Uterus (tissue), 4 donors: Measurements from ENCODE around the gene KIAA1217. TPM values are rescaled to one million over a fixed set of nuclear protein-coding genes. Genes with fewer than 3 reads are reported as not detected.

Experiments
- DNase-seq, 2 donors: peaks; one replicate each; pipeline ENCODE4 v3.0.0-alpha.2; 2019 to 2020
- H3K27ac ChIP-seq, 2 donors: fragments of 200-600 bp; sonication (generic); 1 replicate in 1 of 2; 2 replicates in 1 of 2; pipeline ENCODE4 v1.5.1; 2016 to 2018
- H3K27me3 ChIP-seq, 2 donors: fragments of 200-600 bp; sonication (generic); one replicate each; pipeline ENCODE4 v1.5.1; 2018 to 2019; ENCODE audit warnings: control low read depth in 1 of 2
- H3K36me3 ChIP-seq, 2 donors: fragments of 200-600 bp; sonication (generic); one replicate each; pipeline ENCODE4 v1.5.1; 2019; ENCODE audit warnings: control low read depth in 1 of 2
- H3K4me1 ChIP-seq, 2 donors: fragments of 200-600 bp; sonication (generic); one replicate each; pipeline ENCODE4 v1.5.1; 2018 to 2019; ENCODE audit warnings: control low read depth in 1 of 2
- H3K4me3 ChIP-seq, 2 donors: fragments of 200-600 bp; sonication (generic); 1 replicate in 1 of 2; 2 replicates in 1 of 2; pipeline ENCODE4 v1.5.1; 2018 to 2019; ENCODE audit warnings: mild to moderate bottlenecking in 1 of 2
- H3K9me3 ChIP-seq, 2 donors: fragments of 200-600 bp; sonication (generic); one replicate each; pipeline ENCODE4 v1.5.1; 2019; ENCODE audit warnings: control low read depth in 1 of 2
- CTCF ChIP-seq, 4 experiments: fragments of 200-600 bp in 2 of 4; fragments of 450-650 bp in 2 of 4; sonication (generic) in 2 of 4; IDR thresholded peaks; one replicate each; pipeline ENCODE4 v1.5.1; 2016 to 2019; ENCODE audit warnings: antibody characterized with exemption in 4 of 4, mild to moderate bottlenecking in 2 of 4, moderate library complexity in 1 of 4
- POLR2A ChIP-seq, 2 donors: fragments of 450-650 bp; IDR thresholded peaks; one replicate each; pipeline ENCODE4 v1.6.1; 2016; ENCODE audit warnings: antibody characterized with exemption in 2 of 2, mild to moderate bottlenecking in 1 of 2, moderate library complexity in 1 of 2
- intact Hi-C: fragments of 100-400 bp; cut with DNase I; formaldehyde crosslinking; loops from one replicate; pipeline ENCODE4 v1.15.1; 2023; ENCODE audit warnings: low total_unique reads
- total RNA-seq, 4 donors: library from RNA; depleted of rRNA in 3 of 4; stranded (reverse); fragments of >200 nt in 3 of 4; gene quantifications; one replicate each; pipeline versions ENCODE4 v1.1.0 to v1.2.4, GENCODE V29; 2014 to 2023
- donor health status: DM: yes; HTN: yes; CAD: no.

The KIAA1217 gene
- total RNA-seq, 4 donors from 2014 or later, result 3.5 to 38.2 (median 11.6) TPM

GRCh38 chr10:24406809-24407483 is 198.0 kb downstream of the KIAA1217 start:
- Histone ChIP-seq H3K27me3 (no peaks in the 10 kb centered on the region), H3K9me3 (no peaks in the 10 kb centered on the region), H3K36me3 (no peaks in the 10 kb centered on the region), H3K27ac (no peak overlapping the region), H3K4me3 (no peak overlapping the region), H3K4me1 (no peaks in the 10 kb centered on the region)
- intact Hi-C loops, result no loop called here
- TF ChIP-seq CTCF (IDR thresholded peaks at IDR 0.05), result no peak
- TF ChIP-seq POLR2A (IDR thresholded peaks at IDR 0.05), result no peak
- no peak for DNase-seq

GRCh38 chr10:24407928-24408327 is 199.0 kb downstream of the KIAA1217 start:
- DNase-seq, result no peak
- no peak overlapping the region for H3K4me3 ChIP-seq
- intact Hi-C loops, result no loop called here
- no peak for TF ChIP-seq CTCF (IDR thresholded peaks at IDR 0.05)
- TF ChIP-seq POLR2A (IDR thresholded peaks at IDR 0.05), result no peak
- no peak overlapping the region for H3K27ac ChIP-seq
- no peaks in the 10 kb centered on the region for H3K36me3 ChIP-seq
- H3K4me1 ChIP-seq, result no peaks in the 10 kb centered on the region
- no peaks in the 10 kb centered on the region for H3K27me3 ChIP-seq
- H3K9me3 ChIP-seq, result no peaks in the 10 kb centered on the region

- Histone ChIP-seq H3K27me3 (no peaks in the 10 kb centered on the region), H3K4me1 (no peaks in the 10 kb centered on the region), H3K4me3 (no peak overlapping the region), H3K27ac (no peak overlapping the region), H3K9me3 (no peaks in the 10 kb centered on the region), H3K36me3 (no peaks in the 10 kb centered on the region)
- TF ChIP-seq CTCF (IDR thresholded peaks at IDR 0.05) (no peak), POLR2A (IDR thresholded peaks at IDR 0.05) (no peak)
- intact Hi-C loops, result no loop called here
- DNase-seq, result no peak
Observed at GRCh38 chr10:24408365-24408764, 199.4 kb downstream of the KIAA1217 start.

- Histone ChIP-seq H3K27ac (no peak overlapping the region), H3K36me3 (no peaks in the 10 kb centered on the region), H3K4me3 (no peak overlapping the region), H3K4me1 (no peaks in the 10 kb centered on the region), H3K9me3 (no peaks in the 10 kb centered on the region), H3K27me3 (no peaks in the 10 kb centered on the region)
- intact Hi-C loops, result no loop called here
- no peak for DNase-seq
- TF ChIP-seq CTCF (IDR thresholded peaks at IDR 0.05), result no peak
Observed at GRCh38 chr10:24414597-24414996, 205.7 kb downstream of the KIAA1217 start.

GRCh38 chr10:24415455-24416125 is 206.7 kb downstream of the KIAA1217 start:
- H3K27me3 ChIP-seq, result no peaks in the 10 kb centered on the region
- peak overlapping the region in 1 of 2 donors; percentile 47 for H3K27ac ChIP-seq
- H3K4me1 ChIP-seq, result no peaks in the 10 kb centered on the region
- TF ChIP-seq CTCF (IDR thresholded peaks at IDR 0.05) (no peak), POLR2A (IDR thresholded peaks at IDR 0.05) (no peak)
- no peaks in the 10 kb centered on the region for H3K36me3 ChIP-seq
- intact Hi-C loops, result no loop called here
- no peaks in the 10 kb centered on the region for H3K9me3 ChIP-seq
- H3K4me3 ChIP-seq, result no peak overlapping the region
- DNase-seq, result peak; percentile 37 to 68
